Epidermal melanocyte (primary cell): Measurements from ENCODE around the gene HES7.

ENCODE experiments used
- DNase-seq: peaks from one replicate; pipeline ENCODE4 v3.0.0; 2011; ENCODE audit warnings: low spot score; ENCODE audit not compliant: insufficient read length

HES7 gene

DNA sequence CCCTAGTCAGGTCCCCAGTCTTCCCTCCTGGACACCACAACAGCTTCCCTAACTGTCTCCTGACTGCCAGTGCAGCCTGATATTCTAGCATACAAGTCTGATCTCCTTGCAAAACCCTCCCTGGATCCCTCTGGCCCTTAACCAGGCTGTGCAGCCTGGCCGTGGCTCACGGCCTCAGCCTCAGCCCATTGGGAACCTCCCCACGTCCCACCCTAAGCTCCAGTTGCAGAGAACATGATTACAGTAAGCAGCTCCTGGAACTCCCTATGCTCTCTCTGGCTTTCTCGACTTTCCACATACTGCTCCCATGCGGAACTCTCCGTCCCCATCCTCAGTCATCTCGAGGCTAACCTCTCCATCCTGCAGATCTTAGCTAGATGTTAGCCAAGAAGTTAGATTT, 49.4 kb downstream of the HES7 start:
- no peak for DNase-seq

DNA sequence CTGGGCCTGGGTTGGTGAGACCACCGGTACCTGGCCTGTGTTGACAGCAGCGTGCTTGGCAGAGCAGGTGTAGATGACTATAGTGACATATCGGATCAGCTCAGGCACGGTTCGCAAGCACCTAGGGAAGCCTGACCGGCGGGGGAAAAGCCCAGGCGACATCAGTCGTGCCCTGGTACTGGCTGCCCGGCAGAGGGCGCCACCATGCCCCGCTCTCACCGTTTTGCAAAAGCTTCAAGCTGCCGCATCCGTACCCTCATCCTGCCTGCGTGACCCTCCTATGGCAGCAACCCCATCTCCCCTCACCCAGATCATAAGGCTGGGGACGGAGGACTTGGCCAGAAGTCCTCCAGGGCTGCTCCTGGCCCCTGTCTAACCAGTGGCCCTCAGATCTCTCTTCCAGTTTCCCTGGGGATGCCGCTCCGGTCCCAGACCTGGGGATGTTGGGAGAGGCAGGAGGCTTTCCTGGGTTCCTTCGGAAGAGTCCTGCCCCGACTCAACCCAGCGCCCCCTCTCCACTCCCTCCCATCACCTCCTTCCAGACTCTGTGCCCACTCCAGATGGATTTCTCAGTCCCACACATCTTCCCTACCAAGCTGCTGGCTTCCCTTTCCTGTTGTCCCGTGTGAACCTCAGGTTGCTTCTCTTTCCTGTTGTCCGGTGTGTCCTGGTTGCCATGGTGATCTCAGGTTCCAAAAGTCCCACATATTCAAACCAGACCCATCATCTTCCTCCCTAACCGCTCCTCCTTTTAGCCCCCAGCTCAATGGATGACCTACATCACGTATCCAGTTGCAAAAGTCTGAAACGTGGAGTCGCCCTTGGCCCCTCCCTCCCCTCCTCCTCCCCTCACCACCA, 50.0 kb downstream of the HES7 start:
- DNase-seq: peak; percentile 69

DNA sequence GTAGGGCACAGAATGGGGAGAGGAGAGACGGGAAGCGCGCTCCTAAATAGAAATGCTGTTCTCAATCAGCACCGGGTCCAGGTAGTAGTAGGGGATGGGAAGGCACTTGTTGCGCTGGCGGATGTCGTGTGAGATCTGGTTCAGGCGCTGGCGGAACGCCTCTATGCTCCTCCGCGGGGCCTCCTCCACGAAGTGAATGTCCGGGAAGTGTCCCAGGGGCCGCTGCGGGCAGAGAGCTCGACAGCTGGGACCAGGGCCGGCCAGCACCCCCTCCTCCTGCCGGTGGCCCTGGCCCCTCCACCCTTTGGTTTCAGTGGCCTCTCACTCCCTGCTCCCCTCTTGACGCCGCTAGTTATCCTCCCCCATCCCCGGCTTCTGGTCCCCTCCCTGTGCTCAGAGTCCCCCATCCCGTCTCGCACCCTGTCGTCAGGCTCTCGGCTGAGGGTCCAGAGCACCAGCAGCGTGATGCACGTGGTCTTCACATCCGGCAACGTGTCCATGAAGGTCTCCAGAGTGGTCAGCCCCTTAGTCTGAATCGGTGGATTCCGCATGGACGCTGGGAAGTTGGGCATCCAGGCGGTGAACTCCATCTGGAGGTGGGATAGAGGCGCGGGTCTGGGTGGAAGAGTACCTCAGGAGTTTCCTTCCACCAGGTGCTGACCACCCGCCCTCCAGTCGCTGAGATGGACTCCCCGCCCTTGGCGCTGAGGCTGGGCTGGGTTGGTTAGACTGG, 51.0 kb downstream of the HES7 start:
- no peak for DNase-seq

DNA sequence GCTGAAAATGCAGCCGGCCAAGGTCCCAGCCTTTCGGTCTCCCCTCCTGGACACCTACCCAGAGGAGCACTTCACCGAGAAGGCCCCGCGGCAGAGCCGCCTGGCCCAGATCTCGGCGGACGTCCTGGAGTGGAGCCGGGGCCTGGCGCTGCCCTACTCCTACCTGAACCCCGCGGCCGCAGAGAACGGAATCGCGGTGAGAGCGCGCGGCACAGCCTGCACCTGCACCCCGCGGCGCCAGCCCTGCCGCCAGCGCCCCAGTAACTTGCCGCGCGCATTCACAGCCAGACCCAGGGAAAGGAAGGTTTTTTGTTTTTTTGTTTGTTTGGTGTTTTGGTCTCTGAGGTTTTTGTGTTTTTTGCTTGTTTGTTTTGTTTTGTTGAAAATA, 51.6 kb downstream of the HES7 start:
- no peak for DNase-seq

DNA sequence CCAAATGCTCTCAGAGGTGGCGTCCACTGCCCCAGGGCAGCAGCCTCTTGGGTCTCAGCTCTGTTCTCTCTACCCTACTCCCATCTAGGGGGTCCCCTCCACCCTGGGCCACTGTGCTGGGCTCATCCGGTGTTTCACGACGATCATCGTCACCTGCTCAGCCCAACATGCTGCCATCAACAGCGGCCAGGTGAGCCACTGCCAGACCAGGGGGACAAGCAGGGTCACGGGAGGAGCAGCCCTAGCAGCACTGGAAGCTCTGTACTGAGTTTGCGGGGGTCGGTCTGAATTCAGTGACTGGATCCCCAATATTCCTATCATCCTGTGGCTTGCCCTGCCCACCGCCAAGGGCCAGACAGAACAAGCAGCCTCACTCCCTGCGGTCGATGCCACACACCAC, 52.4 kb downstream of the HES7 start:
- no peak for DNase-seq
